Cardiac fibroblast (primary cell): Measurements from ENCODE around the gene GRIA3.
"Not testable (repeated sequence)": the region's sequence is repeated elsewhere in the genome, so short reads cannot be mapped to it uniquely, and the experiment has no call there.

ENCODE experiments used
- DNase-seq, 2 donors: peaks; one replicate each; pipeline versions ENCODE4 v3.0.0 to v3.0.0-alpha.2; 2010; ENCODE audit warnings: low read depth in 2 of 2
- H3K4me3 ChIP-seq, 2 donors: replicated peaks in 1 of 2; 1 replicate in 1 of 2; 2 replicates in 1 of 2; pipeline ENCODE4 v1.5.1; 2011; ENCODE audit warnings: low read depth in 2 of 2, low read length in 2 of 2, mild to moderate bottlenecking in 2 of 2, moderate library complexity in 1 of 2
- CTCF ChIP-seq: IDR thresholded peaks from one replicate; pipeline ENCODE4 v1.5.1; 2011; ENCODE audit warnings: low read depth, mild to moderate bottlenecking, low read length, inconsistent platforms

GRIA3 gene

DNA sequence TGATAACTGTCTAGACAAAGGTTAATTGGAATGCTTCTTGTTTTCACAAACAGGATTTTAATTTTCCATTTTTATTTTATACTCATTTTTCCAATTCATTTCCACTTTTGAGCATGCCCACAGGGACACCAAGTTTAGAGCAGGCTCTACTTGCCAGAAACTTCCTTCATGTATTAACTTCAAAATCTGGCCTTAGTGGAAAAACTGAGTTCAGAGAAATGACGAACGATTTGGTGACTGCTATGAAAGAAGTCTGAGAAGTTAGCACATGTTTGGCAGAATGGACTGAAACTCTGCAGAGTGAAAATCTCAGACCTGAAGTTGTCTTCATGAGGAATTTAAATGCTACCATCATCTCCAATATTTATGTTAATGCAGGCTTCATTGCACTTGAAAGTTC, 334.7 kb downstream of the GRIA3 start:
- no peak for TF ChIP-seq CTCF
- H3K4me3 ChIP-seq: no peak overlapping the region
- DNase-seq: no peak

DNA sequence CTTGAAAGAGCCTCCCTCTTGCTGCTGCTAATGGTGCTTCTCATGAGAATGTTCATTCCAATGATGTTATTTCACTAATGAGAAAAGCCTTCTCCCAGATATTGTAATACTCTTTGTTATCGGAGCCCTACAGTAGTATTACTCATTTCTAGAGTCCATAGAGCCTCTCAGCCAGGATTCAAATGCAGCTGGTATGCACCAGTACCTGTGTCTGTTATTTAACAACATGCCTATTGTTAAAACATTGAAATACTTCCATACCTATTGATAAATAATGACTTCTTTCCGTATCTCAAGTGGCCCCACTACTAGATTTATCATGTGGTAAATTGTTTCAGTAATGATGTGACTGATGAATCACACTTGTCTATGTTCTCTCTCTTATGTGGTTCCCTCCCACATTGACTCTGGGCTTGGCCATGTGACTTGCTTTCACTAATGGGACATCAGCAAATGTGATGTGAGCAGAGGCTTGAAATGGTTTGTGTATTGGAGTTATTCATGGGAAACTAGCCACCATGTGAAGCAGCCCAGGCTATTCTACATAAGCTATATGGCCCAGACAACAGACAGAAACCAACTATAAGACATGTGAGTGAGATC, 341.1 kb downstream of the GRIA3 start:
- DNase-seq: no peak
- TF ChIP-seq CTCF: no peak
- H3K4me3 ChIP-seq: no peak overlapping the region

GRCh38 chrX:123530726-123531125, 346.6 kb downstream of the GRIA3 start:
- DNase-seq, H3K4me3 ChIP-seq: not testable (repeated sequence)
